GM20431 (cell line): Measurements from ENCODE around the gene DUSP16.
"Not testable (repeated sequence)": the region's sequence is repeated elsewhere in the genome, so short reads cannot be mapped to it uniquely, and the experiment has no call there.

Experiments used
- in situ Hi-C: fragments of 300-500 bp; cut with MseI, MboI; formaldehyde crosslinking; loops from one replicate; pipeline ENCODE4 v1.15.0; 2020; ENCODE audit warnings: low sequenced_read_pairs; ENCODE audit not compliant: unreplicated experiment

DUSP16 gene

GRCh38 chr12:12586879-12587675, 24.4 kb upstream of the DUSP16 start:
- in situ Hi-C loops: no loop called here

DNA sequence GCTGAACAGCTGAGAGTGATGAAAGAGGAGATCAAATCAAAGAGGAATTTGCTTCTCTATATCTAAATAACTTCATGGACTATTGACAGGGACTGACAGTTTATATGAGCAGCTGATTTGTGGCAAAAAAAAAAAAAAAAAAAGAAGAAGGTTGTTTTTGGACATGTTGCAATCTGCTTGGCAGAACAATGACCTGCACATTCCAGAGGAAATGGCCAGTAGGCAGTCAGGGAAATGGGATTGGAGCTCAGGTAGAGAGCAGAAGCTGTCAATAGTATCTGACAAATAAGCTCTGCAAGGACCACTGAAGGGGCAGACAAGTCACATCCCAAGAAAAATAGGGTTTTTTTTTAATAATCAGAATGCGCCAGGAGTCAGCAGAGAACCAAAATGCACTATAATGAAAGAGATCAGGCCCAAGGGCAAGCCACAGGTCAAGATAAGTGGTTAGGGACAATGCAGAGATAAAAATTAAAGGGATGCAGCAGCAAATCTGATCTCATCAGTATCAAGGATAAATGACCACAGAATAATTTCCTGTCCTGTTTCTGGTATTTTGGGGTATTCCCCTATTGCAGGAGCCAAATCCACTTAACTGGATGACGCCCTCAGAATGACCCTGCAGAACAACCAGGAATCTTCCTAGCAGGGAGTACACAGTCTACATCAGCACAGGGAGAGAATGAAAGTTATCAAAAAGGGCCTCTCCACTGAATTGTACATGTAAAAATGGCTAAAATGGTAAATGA, 22.6 kb upstream of the DUSP16 start:
- in situ Hi-C loops: no loop called here

GRCh38 chr12:12583510-12584178, 21.0 kb upstream of the DUSP16 start:
- in situ Hi-C loops: no loop called here

GRCh38 chr12:12582895-12583303, 20.2 kb upstream of the DUSP16 start:
- in situ Hi-C loops: no loop called here

DNA sequence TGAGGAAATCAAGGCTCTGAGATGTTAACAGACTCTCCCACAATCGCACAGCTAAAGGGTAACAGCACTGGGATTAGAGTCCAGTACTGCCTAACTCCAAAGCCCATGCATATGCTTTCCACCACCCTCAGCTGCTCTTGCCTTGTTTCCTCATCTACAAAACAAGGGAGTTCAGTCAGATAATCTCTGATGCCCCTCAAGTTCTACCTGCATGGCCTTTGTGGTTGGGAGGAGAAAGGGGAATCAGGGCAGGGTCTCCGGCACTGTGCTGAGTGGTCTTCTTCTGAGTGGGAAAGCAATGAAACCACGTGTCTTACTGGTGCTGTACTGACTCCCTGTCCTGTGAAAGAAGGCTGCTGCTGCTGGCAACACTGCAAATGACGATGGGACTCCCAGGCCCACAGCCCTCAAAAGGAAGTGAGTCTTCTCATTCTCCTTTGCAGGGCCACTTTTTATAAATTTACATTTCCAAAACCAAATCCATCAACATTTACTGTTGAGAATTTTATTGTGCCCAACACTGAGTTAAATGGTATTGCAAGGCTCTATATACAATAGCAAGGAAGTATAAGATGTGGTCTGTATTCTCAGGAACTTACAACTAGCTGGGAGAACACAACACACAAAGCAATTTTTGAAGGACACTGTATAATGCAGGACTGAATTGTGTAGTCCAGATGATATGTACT, 19.7 kb upstream of the DUSP16 start:
- in situ Hi-C loops: no loop called here

GRCh38 chr12:12580716-12581115, 18.1 kb upstream of the DUSP16 start:
- in situ Hi-C loops: not testable (repeated sequence)

DNA sequence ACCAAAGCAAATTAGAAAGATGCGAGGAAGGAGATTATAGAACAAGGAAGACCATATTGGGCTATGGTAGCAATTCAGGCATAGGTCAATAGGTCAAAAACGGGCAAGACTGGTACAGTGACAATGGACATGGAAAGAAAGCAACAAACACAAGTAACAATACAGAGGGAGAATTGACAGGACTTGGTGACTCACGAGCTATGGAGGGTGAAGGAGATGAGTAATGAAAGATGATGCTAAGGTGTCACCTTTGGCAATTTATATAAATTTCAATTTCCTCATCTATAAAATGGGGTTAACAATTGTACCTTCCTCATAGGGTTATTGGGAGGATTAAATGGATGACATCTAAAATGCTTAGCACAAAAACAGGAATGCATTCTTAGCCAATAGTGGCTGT, 15.1 kb upstream of the DUSP16 start:
- in situ Hi-C loops: no loop called here

GRCh38 chr12:12572659-12573058, 10.0 kb upstream of the DUSP16 start:
- in situ Hi-C loops: loop anchor here (25.0 kb wide), 1 partner anchor 185 kb away; no protein-coding TSS in a partner anchor

DNA sequence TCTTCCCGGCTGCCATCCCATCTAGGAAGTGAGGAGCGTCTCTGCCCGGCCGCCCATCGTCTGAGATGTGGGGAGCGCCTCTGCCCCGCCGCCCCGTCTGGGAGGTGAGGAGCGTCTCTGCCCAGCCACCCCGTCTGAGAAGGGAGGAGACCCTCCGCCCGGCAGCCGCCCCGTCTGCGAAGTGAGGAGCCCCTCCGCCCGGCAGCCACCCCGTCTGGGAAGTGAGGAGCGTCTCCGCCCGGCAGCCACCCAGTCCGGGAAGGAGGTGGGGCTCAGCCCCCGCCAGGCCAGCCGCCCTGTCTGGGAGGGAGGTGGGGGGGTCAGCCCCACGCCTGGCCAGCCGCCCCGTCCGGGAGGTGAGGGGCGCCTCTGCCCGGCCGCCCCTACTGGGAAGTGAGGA, 3.3 kb upstream of the DUSP16 start:
- in situ Hi-C loops: loop anchor here (25.0 kb wide), 1 partner anchor 179 kb away; no protein-coding TSS in a partner anchor

DNA sequence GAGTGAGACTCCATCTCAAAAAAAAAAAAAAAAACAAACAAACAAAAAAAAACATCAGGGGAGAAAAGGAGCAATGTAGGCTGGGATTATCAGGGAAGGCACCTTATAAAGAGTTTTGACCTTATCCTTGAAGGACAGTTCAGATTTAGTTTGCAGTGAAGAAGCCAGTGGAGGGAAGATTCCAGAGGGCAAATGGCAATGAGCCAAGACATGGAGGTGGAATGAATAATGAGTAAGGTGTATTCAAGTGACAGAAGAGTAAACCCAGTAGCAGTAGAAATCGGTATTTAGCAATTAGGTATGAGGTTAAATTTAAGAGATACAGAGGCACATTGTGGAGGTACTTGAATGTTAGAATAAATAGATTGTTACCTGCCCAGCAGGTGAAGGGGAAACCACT, 2.2 kb upstream of the DUSP16 start:
- in situ Hi-C loops: loop anchor here (25.0 kb wide), 1 partner anchor 178 kb away; no protein-coding TSS in a partner anchor

DNA sequence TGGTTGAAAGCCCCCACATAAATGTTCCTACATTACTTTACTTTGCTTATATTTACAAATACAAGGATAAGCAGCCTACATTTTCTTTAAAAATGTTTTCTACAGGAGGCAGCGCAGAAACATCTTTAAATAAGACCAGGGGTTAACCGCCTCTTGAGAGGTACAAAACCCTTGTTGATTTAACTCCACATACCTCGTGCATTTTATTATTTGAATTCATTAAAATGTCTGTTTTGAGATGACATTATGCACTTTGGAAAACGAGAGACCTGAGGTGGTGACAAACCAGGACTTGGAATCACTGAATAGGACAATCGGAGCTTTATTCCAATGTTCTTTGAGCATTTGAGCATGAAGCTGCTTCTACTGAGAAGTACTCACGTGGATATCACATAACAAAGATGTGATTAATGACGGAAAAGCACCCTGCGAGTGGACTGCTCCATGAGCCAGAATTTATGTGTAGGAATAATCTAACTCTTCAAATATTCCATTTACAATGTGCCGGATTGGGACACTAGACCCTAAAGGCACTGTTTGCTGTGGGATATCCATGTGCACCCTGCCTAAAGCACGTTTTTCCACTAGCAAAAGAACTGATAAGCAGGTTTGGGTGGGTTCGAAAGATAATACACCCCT, 746 bp upstream of the DUSP16 start:
- in situ Hi-C loops: loop anchor here (25.0 kb wide), 1 partner anchor 176 kb away; no protein-coding TSS in a partner anchor

GRCh38 chr12:12562016-12562483, 613 bp downstream of the DUSP16 start:
- in situ Hi-C loops: loop anchor here (25.0 kb wide), 1 partner anchor 175 kb away; no protein-coding TSS in a partner anchor

- in situ Hi-C loops: loop anchor here (25.0 kb wide), 1 partner anchor 174 kb away; no protein-coding TSS in a partner anchor
Measured at GRCh38 chr12:12561371-12562015, 1.2 kb downstream of the DUSP16 start.

- in situ Hi-C loops: loop anchor here (25.0 kb wide), 1 partner anchor 173 kb away; no protein-coding TSS in a partner anchor
Measured at GRCh38 chr12:12560587-12561370, 1.9 kb downstream of the DUSP16 start.

DNA sequence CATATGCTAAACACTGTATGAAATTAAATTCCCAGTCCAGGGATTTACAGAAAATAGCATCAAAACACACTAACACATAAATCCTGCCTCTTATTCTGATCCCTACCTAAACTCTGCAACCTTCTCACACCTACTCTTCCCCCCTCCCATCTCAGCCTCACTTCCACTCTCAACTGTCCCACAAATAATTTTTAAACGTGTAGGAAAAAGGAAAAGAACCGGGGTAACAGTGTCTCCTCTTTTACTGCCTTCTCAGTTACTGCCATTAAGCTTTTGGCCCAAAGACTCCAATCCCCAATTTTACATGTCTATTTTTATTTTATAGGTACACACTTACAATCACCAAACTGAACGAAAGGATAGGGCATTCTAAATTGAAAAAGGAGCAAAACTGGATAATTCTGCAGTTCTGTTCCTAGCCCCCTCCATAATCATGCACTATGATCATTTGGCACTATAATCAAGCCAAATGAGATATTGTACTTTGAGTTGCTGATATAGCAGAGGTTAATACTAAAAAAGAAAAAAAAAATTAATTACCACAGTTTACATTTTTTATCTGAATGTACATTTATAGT, 2.9 kb downstream of the DUSP16 start:
- in situ Hi-C loops: loop anchor here (25.0 kb wide), 1 partner anchor 173 kb away; no protein-coding TSS in a partner anchor

GRCh38 chr12:12558291-12558690, 4.4 kb downstream of the DUSP16 start:
- in situ Hi-C loops: loop anchor here (25.0 kb wide), 1 partner anchor 171 kb away; no protein-coding TSS in a partner anchor

DNA sequence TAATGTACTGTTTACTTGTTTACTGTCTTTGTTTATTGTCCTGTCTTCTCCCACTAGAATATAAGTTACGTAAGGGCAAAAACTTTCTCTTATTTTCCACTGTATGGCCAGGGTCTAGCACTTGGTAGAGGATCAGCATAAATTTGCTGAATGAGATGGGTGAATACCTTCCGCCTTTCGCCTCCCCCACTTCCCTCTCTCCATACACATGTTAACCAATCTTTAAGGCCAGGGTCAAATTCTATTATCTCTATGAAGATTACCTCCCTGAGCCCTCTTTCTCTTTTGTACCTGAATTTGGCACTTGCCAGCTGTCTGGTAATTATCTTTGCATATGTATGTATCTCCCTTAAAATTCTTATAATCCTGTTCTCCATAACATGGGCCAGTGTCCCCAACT, 4.9 kb downstream of the DUSP16 start:
- in situ Hi-C loops: loop anchor here (25.0 kb wide), 1 partner anchor 170 kb away; no protein-coding TSS in a partner anchor
